ENCODE data around the gene WNT5A. TPM values are rescaled to one million over a fixed set of nuclear protein-coding genes. Genes with fewer than 3 reads are reported as not detected.
A peak's percentile ranks its signal among the peaks of the same experiment; 100 is the strongest.

The WNT5A gene
- total and polyA plus RNA-seq, 4 donors: 5.8 to 22.2 (median 11.2) TPM

DNA sequence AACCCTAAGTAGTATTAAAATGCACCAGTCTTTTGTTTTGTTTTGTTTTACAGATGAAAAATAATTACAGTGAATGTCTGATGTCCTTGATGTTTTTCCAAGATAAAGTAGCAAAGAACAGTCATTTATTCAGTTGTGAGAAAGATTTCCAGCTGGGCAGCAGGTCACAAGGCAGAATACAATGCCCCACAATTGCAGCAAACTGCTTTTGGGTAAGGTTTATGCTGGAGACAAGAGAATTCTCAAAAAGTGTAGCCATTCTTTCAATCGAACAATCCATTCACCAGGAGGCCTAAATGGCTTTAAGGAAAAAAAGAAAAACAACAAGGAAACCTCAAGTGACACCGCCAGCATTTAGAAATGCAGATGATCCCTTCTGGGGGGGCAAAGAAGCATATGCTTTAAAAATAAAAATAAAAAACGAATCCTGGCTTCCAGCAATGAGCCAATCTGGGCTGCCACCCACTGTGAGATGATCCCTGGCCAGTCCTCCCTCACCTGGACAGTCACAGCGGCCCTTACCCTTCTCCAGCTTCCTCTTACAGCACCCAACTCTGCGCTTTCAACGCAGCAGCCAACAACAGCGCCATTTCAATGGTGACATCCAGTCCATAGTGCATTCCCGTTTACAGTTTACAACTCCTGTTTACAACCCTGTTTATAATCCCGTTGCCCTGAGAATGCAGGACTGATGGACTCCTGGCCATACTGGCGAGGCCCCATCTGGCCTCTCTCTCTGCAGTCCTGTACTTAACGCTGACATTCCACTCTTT is 25.7 kb upstream of the WNT5A start:
- WGBS, 2 donors: 71 to 74% methylated on average over 11 of the region's 11 CpGs

DNA sequence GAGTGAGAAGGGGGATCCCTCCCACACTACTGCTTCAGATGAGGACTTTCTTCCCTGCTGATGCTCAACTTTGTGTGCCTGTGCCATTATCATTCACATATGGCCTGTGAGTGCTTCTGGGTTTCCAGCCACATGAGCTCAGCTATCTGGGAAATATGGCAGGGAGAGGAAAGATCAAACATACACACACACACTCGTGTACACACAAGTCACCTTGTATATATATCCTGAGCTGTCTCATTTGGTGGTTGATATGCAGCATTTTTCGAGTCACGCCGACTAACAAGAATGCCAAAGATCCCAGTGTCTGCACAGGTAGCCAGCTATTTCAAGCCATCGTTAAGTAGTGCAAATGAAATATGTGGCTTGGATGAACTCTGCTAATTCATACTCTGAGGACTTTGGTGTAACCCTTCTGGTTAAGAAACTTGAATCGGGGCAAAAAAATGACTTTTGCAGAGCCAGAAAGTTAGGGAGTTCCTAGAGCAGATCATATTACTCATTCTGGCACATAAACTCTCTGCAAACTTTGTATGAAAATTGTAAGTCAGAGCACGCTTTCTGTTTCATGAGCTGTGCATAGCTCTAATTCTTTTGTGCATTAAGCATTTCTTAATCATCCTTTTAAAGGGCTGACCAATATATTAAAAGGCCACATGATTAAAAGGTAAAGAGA is 24.9 kb upstream of the WNT5A start:
- Histone ChIP-seq H3K9me3 (ENCODE audit: control insufficient read depth in 4 of 4, insufficient read depth in 3 of 4, low read length in 3 of 4) (no peaks in the 10 kb centered on the region), H3K27me3 (ENCODE audit: control insufficient read depth in 3 of 3, insufficient read depth in 3 of 3, low read length in 2 of 3) (peaks cover 0 to 3% (median 0%) of the 10 kb centered on the region in 3 donors), H3K27ac (ENCODE audit: low read depth in 1 of 2, low read length in 1 of 2) (no peak overlapping the region), H3K4me3 (no peak overlapping the region), H3K4me1 (ENCODE audit: control insufficient read depth in 5 of 5, insufficient read depth in 5 of 5, low read length in 5 of 5) (peaks cover 0 to 24% (median 0%) of the 10 kb centered on the region in 5 donors), H3K9ac (ENCODE audit: insufficient read depth in 1 of 2, low read length in 2 of 2) (no peak overlapping the region), H3K36me3 (ENCODE audit: control insufficient read depth in 4 of 4, insufficient read depth in 4 of 4, low read length in 4 of 4) (no peaks in the 10 kb centered on the region)
- peak in 2 of 3 donors; percentile 46 to 61 for DNase-seq
- 56 to 78% methylated on average over 7 of the region's 7 CpGs for WGBS, 2 donors
- TF ChIP-seq, protein P1, sequence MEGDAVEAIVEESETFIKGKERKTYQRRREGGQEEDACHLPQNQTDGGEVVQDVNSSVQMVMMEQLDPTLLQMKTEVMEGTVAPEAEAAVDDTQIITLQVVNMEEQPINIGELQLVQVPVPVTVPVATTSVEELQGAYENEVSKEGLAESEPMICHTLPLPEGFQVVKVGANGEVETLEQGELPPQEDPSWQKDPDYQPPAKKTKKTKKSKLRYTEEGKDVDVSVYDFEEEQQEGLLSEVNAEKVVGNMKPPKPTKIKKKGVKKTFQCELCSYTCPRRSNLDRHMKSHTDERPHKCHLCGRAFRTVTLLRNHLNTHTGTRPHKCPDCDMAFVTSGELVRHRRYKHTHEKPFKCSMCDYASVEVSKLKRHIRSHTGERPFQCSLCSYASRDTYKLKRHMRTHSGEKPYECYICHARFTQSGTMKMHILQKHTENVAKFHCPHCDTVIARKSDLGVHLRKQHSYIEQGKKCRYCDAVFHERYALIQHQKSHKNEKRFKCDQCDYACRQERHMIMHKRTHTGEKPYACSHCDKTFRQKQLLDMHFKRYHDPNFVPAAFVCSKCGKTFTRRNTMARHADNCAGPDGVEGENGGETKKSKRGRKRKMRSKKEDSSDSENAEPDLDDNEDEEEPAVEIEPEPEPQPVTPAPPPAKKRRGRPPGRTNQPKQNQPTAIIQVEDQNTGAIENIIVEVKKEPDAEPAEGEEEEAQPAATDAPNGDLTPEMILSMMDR (IDR thresholded peaks at IDR 0.05; ENCODE audit: control extremely low read depth, extremely low read depth): no peak
- ATAC-seq (ENCODE audit: insufficient read depth, low FRiP score): peak; percentile 31

More for the DNA sequence above, 25.7 kb upstream of the WNT5A start:
- H3K36me3 ChIP-seq (ENCODE audit: control insufficient read depth in 4 of 4, insufficient read depth in 4 of 4, low read length in 4 of 4): no peaks in the 10 kb centered on the region
- H3K27me3 ChIP-seq (ENCODE audit: control insufficient read depth in 3 of 3, insufficient read depth in 3 of 3, low read length in 2 of 3): peaks cover 0 to 3% (median 0%) of the 10 kb centered on the region in 3 donors
- no peak overlapping the region for H3K4me3 ChIP-seq
- peaks cover 0 to 24% (median 0%) of the 10 kb centered on the region in 5 donors for H3K4me1 ChIP-seq (ENCODE audit: control insufficient read depth in 5 of 5, insufficient read depth in 5 of 5, low read length in 5 of 5)
- ATAC-seq (ENCODE audit: insufficient read depth, low FRiP score): no peak
- no peak overlapping the region for H3K9ac ChIP-seq (ENCODE audit: insufficient read depth in 1 of 2, low read length in 2 of 2)
- H3K9me3 ChIP-seq (ENCODE audit: control insufficient read depth in 4 of 4, insufficient read depth in 3 of 4, low read length in 3 of 4): no peaks in the 10 kb centered on the region
- no peak overlapping the region for H3K27ac ChIP-seq (ENCODE audit: low read depth in 1 of 2, low read length in 1 of 2)
- DNase-seq: no peak
- TF ChIP-seq, protein P1 (IDR thresholded peaks at IDR 0.05; ENCODE audit: control extremely low read depth, extremely low read depth): no peak

DNA sequence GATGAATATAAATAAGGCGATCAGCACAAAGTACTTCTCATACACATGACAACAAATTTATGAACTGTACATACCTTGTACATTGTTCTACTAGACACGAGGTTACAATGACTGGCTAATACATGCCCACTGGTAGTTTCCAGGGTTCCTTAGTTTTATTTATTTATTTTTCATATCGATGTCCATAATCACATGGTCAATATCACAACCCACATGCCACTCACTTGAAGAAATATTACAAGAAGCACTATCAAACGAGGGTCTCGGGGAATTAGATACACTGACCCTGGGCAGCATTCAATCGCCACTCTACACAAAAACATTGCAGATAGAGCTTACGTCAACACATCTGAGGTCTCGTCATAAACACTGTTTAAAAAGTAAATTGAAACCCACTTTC is 21.2 kb upstream of the WNT5A start:
- DNase-seq: no peak
- no peak overlapping the region for H3K9ac ChIP-seq (ENCODE audit: insufficient read depth in 1 of 2, low read length in 2 of 2)
- peaks cover 0 to 24% (median 0%) of the 10 kb centered on the region in 5 donors for H3K4me1 ChIP-seq (ENCODE audit: control insufficient read depth in 5 of 5, insufficient read depth in 5 of 5, low read length in 5 of 5)
- no peak overlapping the region for H3K4me3 ChIP-seq
- no peaks in the 10 kb centered on the region for H3K27me3 ChIP-seq (ENCODE audit: control insufficient read depth in 3 of 3, insufficient read depth in 3 of 3, low read length in 2 of 3)
- no peaks in the 10 kb centered on the region for H3K9me3 ChIP-seq (ENCODE audit: control insufficient read depth in 4 of 4, insufficient read depth in 3 of 4, low read length in 3 of 4)
- TF ChIP-seq, protein P1 (IDR thresholded peaks at IDR 0.05; ENCODE audit: control extremely low read depth, extremely low read depth): no peak
- no peak for ATAC-seq (ENCODE audit: insufficient read depth, low FRiP score)
- WGBS, 2 donors: 90 to 91% methylated on average over 8 of the region's 8 CpGs
- no peak overlapping the region for H3K27ac ChIP-seq (ENCODE audit: low read depth in 1 of 2, low read length in 1 of 2)
- H3K36me3 ChIP-seq (ENCODE audit: control insufficient read depth in 4 of 4, insufficient read depth in 4 of 4, low read length in 4 of 4): no peaks in the 10 kb centered on the region
